A673 (cell line): ENCODE data around the gene PKN3.

Source experiments
- CTCF ChIP-seq: fragments of 300-800, 200-600 bp; sonication (generic); conservative IDR thresholded peaks from 2 replicates; pipeline ENCODE4 v1.5.1; 2017; ENCODE audit warnings: low read depth, mild to moderate bottlenecking, antibody characterized with exemption, low read length, moderate library complexity, mixed read lengths
- EZH2 ChIP-seq: fragments of 200-600 bp; sonication (generic); IDR thresholded peaks from 2 replicates; pipeline ENCODE4 v1.6.1; 2017; ENCODE audit warnings: borderline replicate concordance, low read depth, mild to moderate bottlenecking, mixed read lengths, antibody characterized with exemption, low read length; ENCODE audit not compliant: poor library complexity, severe bottlenecking

GRCh38 chr9:128731093-128731492, 28.8 kb downstream of the PKN3 start:
- TF ChIP-seq CTCF (no peak), EZH2 (no peak)
